ENCODE data around the gene MOV10L1.

GRCh38 chr22:50082197-50082715, 7.5 kb upstream of the MOV10L1 start:
- no peak for TF ChIP-seq CTCF (conservative IDR thresholded peaks at IDR 0.05; ENCODE audit: low read depth, low read length)
- TF ChIP-seq EZH2 (IDR thresholded peaks at IDR 0.05; ENCODE audit: low read length, unreplicated experiment) = no peak
- no peak for TF ChIP-seq EZH2phosphoT487 (IDR thresholded peaks at IDR 0.05; ENCODE audit: borderline replicate concordance, low read length)
